SU-DHL-6 (cell line): ENCODE measurements around the gene CUX1.

Experiments
- H2AFZ ChIP-seq: fragments of 200-600 bp; sonication (generic); 2 replicates; pipeline ENCODE4 v1.6.1; 2014; ENCODE audit warnings: low read depth, mild to moderate bottlenecking, moderate library complexity, mixed read lengths, antibody characterized with exemption, low read length; ENCODE audit not compliant: severe bottlenecking
- H3F3A ChIP-seq: fragments of 200-600 bp; shearing (Covaris generic); 2 replicates; pipeline ENCODE4 v1.6.0; 2016; ENCODE audit warnings: antibody characterized with exemption, mild to moderate bottlenecking; ENCODE audit not compliant: insufficient read depth
- H3K27ac ChIP-seq: fragments of 200-600 bp; sonication (generic); 2 replicates; pipeline ENCODE4 v1.5.1; 2016; ENCODE audit warnings: low read depth, mild to moderate bottlenecking, low read length, moderate library complexity, mixed read lengths
- H3K27me3 ChIP-seq: fragments of 200-600 bp; sonication (generic), shearing (Covaris generic); 2 replicates; pipeline ENCODE4 v1.6.0; 2014; ENCODE audit warnings: mild to moderate bottlenecking, low read length
- H3K36me3 ChIP-seq: fragments of 200-600 bp; sonication (generic); 2 replicates; pipeline ENCODE4 v1.6.1; 2014; ENCODE audit warnings: mild to moderate bottlenecking, low read length, mixed read lengths
- H3K4me2 ChIP-seq: fragments of 300-600, 200-600 bp; shearing (Covaris generic), sonication (generic); 2 replicates; pipeline ENCODE4 v1.6.0; 2014; ENCODE audit warnings: low read length, low read depth, mild to moderate bottlenecking; ENCODE audit not compliant: poor library complexity, severe bottlenecking
- H3K4me3 ChIP-seq: fragments of 200-600 bp; sonication (generic); 2 replicates; pipeline ENCODE4 v1.5.1; 2014; ENCODE audit warnings: antibody characterized with exemption, low read length, mild to moderate bottlenecking, mixed read lengths; ENCODE audit not compliant: insufficient read depth, poor library complexity, severe bottlenecking
- H3K79me2 ChIP-seq: fragments of 200-600 bp; sonication (generic); 2 replicates; pipeline ENCODE4 v1.6.1; 2014; ENCODE audit warnings: mild to moderate bottlenecking, low read length, moderate library complexity; ENCODE audit not compliant: insufficient read depth
- H3K9ac ChIP-seq: fragments of 200-600 bp; sonication (generic); 2 replicates; pipeline ENCODE4 v1.7.0; 2014; ENCODE audit warnings: mild to moderate bottlenecking, low read length
- H3K9me2 ChIP-seq: fragments of 200-600 bp; sonication (generic); replicated peaks from 2 replicates; pipeline ENCODE4 v1.6.1; 2014; ENCODE audit warnings: low read length; ENCODE audit not compliant: insufficient read depth
- H3K9me3 ChIP-seq: fragments of 200-600 bp; sonication (generic); 2 replicates; pipeline ENCODE4 v1.6.1; 2014; ENCODE audit warnings: low read length, mixed read lengths; ENCODE audit not compliant: insufficient read depth
- H4K20me1 ChIP-seq: fragments of 200-600 bp; sonication (generic); 2 replicates; pipeline ENCODE4 v1.6.1; 2014; ENCODE audit warnings: low read depth, mild to moderate bottlenecking, antibody characterized with exemption, low read length, moderate library complexity, mixed read lengths
- CTCF ChIP-seq: fragments of 200-600 bp; sonication (generic); IDR thresholded peaks from one replicate; pipeline ENCODE4 v1.5.1; 2017; ENCODE audit warnings: antibody characterized with exemption, mild to moderate bottlenecking, low read length, moderate library complexity; ENCODE audit not compliant: insufficient read depth, poor library complexity, severe bottlenecking
- EZH2phosphoT487 ChIP-seq: fragments of 200-600 bp; sonication (generic), shearing (Covaris generic); conservative IDR thresholded peaks from 2 replicates; pipeline ENCODE4 v1.6.1; 2018; ENCODE audit warnings: mild to moderate bottlenecking, antibody characterized with exemption, low read length, moderate library complexity, mixed read lengths

The CUX1 gene

GRCh38 chr7:102096706-102097427 lies 279.4 kb downstream of the CUX1 start:
- TF ChIP-seq CTCF (no peak), EZH2phosphoT487 (no peak)
- Histone ChIP-seq H3K9me3 (no peaks in the 10 kb centered on the region), H3K4me3 (no peak overlapping the region), H3K9me2 (no peaks in the 10 kb centered on the region), H3K36me3 (peaks cover 14% of the 10 kb centered on the region; the same call in 1 of the 2 replicates), H3K4me2 (no peak overlapping the region), H3K27ac (no peak overlapping the region), H3K9ac (no peak overlapping the region), H3K79me2 (peaks cover 45% of the 10 kb centered on the region), H3K27me3 (no peaks in the 10 kb centered on the region), H3F3A (0 out of 2 replicates have a peak, but pooled peaks cover 3% of the 10 kb centered on the region), H2AFZ (no peak overlapping the region), H4K20me1 (peaks cover 10% of the 10 kb centered on the region; the same call in 1 of the 2 replicates)

- Histone ChIP-seq H2AFZ (no peak overlapping the region), H3F3A (no peaks in the 10 kb centered on the region), H3K9me3 (no peaks in the 10 kb centered on the region), H3K4me3 (no peak overlapping the region), H3K9ac (no peak overlapping the region), H4K20me1 (peaks cover 10% of the 10 kb centered on the region; the same call in 1 of the 2 replicates), H3K79me2 (peaks cover 37% of the 10 kb centered on the region), H3K27me3 (no peaks in the 10 kb centered on the region), H3K27ac (no peak overlapping the region), H3K36me3 (peaks cover 14% of the 10 kb centered on the region; the same call in 1 of the 2 replicates), H3K9me2 (no peaks in the 10 kb centered on the region), H3K4me2 (no peak overlapping the region)
- TF ChIP-seq CTCF (no peak), EZH2phosphoT487 (no peak)
Observed at GRCh38 chr7:102097601-102098161, 280.3 kb downstream of the CUX1 start.

GRCh38 chr7:102098986-102099385 lies 281.6 kb downstream of the CUX1 start:
- H3K36me3 ChIP-seq = peaks cover 14% of the 10 kb centered on the region; the same call in 1 of the 2 replicates
- H3K27ac ChIP-seq = no peak overlapping the region
- H3K27me3 ChIP-seq = no peaks in the 10 kb centered on the region
- no peaks in the 10 kb centered on the region for H3F3A ChIP-seq
- no peaks in the 10 kb centered on the region for H3K9me3 ChIP-seq
- H3K9me2 ChIP-seq = no peaks in the 10 kb centered on the region
- no peak overlapping the region for H3K4me3 ChIP-seq
- no peak overlapping the region for H3K9ac ChIP-seq
- H3K79me2 ChIP-seq = peaks cover 27% of the 10 kb centered on the region
- H2AFZ ChIP-seq = no peak overlapping the region
- H4K20me1 ChIP-seq = peaks cover 4% of the 10 kb centered on the region; the same call in 1 of the 2 replicates
- TF ChIP-seq CTCF (no peak), EZH2phosphoT487 (no peak)
- H3K4me2 ChIP-seq = no peak overlapping the region
